AG09309 (cell line): ENCODE measurements around the gene NPTXR.

Experiments used
- DNase-seq: peaks from one replicate; pipeline ENCODE4 v3.0.0-alpha.2; 2010; ENCODE audit warnings: low read depth
- H3K4me3 ChIP-seq: 2 replicates; pipeline ENCODE4 v1.5.1; 2011; ENCODE audit warnings: mild to moderate bottlenecking, low read depth, low read length, moderate library complexity; ENCODE audit not compliant: control insufficient read depth
- CTCF ChIP-seq: IDR thresholded peaks from 2 replicates; pipeline ENCODE4 v1.5.1; 2011; ENCODE audit warnings: mild to moderate bottlenecking, low read depth, low read length, inconsistent platforms; ENCODE audit not compliant: insufficient read depth, control insufficient read depth; ENCODE audit errors: missing control alignments

NPTXR gene

GRCh38 chr22:38865201-38866023 lies 21.6 kb upstream of the NPTXR start:
- H3K4me3 ChIP-seq, result no peak overlapping the region
- no peak for DNase-seq
- no peak for TF ChIP-seq CTCF

GRCh38 chr22:38864361-38865191 lies 20.7 kb upstream of the NPTXR start:
- DNase-seq, result no peak
- TF ChIP-seq CTCF, result no peak
- H3K4me3 ChIP-seq, result no peak overlapping the region

- DNase-seq, result no peak
- H3K4me3 ChIP-seq, result no peak overlapping the region
- no peak for TF ChIP-seq CTCF
These were observed 19.8 kb upstream of the NPTXR start for GRCh38 chr22:38863531-38864131.

GRCh38 chr22:38862375-38863329 lies 18.8 kb upstream of the NPTXR start:
- no peak for TF ChIP-seq CTCF
- DNase-seq, result no peak

GRCh38 chr22:38861927-38862326 lies 18.1 kb upstream of the NPTXR start:
- TF ChIP-seq CTCF, result no peak
- H3K4me3 ChIP-seq, result no peak overlapping the region
- no peak for DNase-seq

More at GRCh38 chr22:38862375-38863329, 18.8 kb upstream of the NPTXR start:
- no peak overlapping the region for H3K4me3 ChIP-seq

- H3K4me3 ChIP-seq, result no peak overlapping the region
- no peak for DNase-seq
- peak; percentile 37 for TF ChIP-seq CTCF
These were observed 17.5 kb upstream of the NPTXR start for GRCh38 chr22:38861170-38861876.
